Activated CD4-positive, alpha-beta T cell treated with anti-CD3 and anti-CD28 coated beads, Interleukin-2, amount 10 ng/mL, durations not matched to agents 24 days and 14 days (primary cell): Measurements from ENCODE around the gene CD320. TPM values are rescaled to one million over a fixed set of nuclear protein-coding genes. Genes with fewer than 3 reads are reported as not detected.
"Not testable (repeated sequence)": the region's sequence is repeated elsewhere in the genome, so short reads cannot be mapped to it uniquely, and the experiment has no call there.

Experiments
- DNase-seq: peaks from one replicate; pipeline ENCODE4 v3.0.0; 2022
- H3K27ac Mint-ChIP-seq: one replicate; pipeline ENCODE4 v1.8.0; 2022; ENCODE audit warnings: mild to moderate bottlenecking, mixed read lengths
- H3K27me3 Mint-ChIP-seq: one replicate; pipeline ENCODE4 v1.8.0; 2022; ENCODE audit warnings: mixed read lengths
- H3K36me3 Mint-ChIP-seq: one replicate; pipeline ENCODE4 v1.8.0; 2022; ENCODE audit warnings: low read depth, mild to moderate bottlenecking, mixed read lengths
- H3K4me1 Mint-ChIP-seq: one replicate; pipeline ENCODE4 v1.8.0; 2021; ENCODE audit warnings: mixed read lengths
- H3K4me3 Mint-ChIP-seq: one replicate; pipeline ENCODE4 v1.8.0; 2022; ENCODE audit warnings: mild to moderate bottlenecking, moderate library complexity, mixed read lengths
- H3K9me3 Mint-ChIP-seq: one replicate; pipeline ENCODE4 v1.8.0; 2021; ENCODE audit warnings: mixed read lengths
- intact Hi-C: fragments of 100-400 bp; cut with micrococcal nuclease; formaldehyde crosslinking; loops from one replicate; pipeline ENCODE4 v1.15.1; 2023
- total RNA-seq: library from RNA; stranded (reverse); gene quantifications from 2 replicates; pipeline ENCODE4 v1.2.3, GENCODE V29; 2022

CD320 gene
- total RNA-seq, 1 donor from 2014 or later: 113 TPM

DNA sequence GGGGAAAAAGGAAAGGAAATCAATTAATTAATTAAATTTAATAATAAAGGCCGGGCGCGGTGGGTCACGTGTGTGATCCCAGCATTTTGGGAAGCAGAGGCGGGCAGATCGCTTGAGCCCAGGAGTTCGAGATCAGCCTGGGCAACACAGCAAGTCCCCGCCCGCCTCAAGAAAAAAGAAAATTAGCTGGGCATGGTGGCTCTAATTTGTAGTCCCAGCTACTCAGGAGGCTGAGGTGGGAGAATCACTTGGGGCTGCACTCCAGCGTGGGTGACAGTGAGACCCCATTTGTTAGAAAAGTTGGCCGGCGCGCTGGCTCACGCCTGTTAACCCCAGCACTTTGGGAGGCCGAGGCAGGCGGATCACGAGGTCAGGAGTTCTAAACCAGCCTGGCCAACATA, 733 bp upstream of the CD320 start:
- Mint-ChIP-seq H3K27ac (no peak overlapping the region), H3K4me1 (peaks cover 31% of the 10 kb centered on the region), H3K36me3 (peaks cover 31% of the 10 kb centered on the region), H3K27me3 (no peaks in the 10 kb centered on the region), H3K9me3 (no peaks in the 10 kb centered on the region), H3K4me3 (peak overlapping the region; percentile 98)
- no peak for DNase-seq
- intact Hi-C loops: loop anchor here (1.0 kb wide), 2 partner anchors 12 to 81 kb away; partner anchors contain the start of genes NDUFA7, RAB11B and RPS28

DNA sequence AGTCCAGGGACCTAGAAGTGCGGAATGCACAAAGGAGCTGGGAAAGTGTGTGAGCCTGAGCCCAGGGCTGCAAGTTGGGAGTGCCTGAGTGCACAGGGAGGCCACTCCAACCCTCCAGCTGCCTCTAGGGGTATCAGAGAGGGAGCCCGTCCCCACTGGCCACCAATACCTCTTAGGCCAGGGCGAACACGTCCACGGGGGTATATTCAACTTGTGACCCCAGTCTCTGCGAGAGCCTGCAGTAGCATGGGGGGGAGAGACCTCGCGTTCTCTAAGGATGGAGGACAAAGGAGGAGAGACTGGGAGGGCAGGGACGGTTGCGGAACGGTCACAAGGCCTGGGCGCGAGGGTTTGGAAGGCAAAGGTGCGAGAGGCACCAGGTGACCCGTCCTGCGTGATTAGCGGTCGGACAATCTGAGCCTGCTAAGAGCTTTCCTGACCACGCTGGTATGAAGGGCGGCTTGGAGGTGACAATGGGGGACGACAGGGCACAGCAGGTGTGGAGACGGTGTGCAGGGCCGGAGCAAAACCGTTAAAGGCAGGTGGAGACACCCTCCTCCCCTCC, 676 bp downstream of the CD320 start:
- peaks cover 31% of the 10 kb centered on the region for H3K36me3 Mint-ChIP-seq
- H3K4me1 Mint-ChIP-seq: peaks cover 31% of the 10 kb centered on the region
- peak overlapping the region; percentile 93 for H3K27ac Mint-ChIP-seq
- no peak for DNase-seq
- H3K9me3 Mint-ChIP-seq: no peaks in the 10 kb centered on the region
- intact Hi-C loops: no loop called here
- H3K4me3 Mint-ChIP-seq: peak overlapping the region; percentile 98
- H3K27me3 Mint-ChIP-seq: no peaks in the 10 kb centered on the region

DNA sequence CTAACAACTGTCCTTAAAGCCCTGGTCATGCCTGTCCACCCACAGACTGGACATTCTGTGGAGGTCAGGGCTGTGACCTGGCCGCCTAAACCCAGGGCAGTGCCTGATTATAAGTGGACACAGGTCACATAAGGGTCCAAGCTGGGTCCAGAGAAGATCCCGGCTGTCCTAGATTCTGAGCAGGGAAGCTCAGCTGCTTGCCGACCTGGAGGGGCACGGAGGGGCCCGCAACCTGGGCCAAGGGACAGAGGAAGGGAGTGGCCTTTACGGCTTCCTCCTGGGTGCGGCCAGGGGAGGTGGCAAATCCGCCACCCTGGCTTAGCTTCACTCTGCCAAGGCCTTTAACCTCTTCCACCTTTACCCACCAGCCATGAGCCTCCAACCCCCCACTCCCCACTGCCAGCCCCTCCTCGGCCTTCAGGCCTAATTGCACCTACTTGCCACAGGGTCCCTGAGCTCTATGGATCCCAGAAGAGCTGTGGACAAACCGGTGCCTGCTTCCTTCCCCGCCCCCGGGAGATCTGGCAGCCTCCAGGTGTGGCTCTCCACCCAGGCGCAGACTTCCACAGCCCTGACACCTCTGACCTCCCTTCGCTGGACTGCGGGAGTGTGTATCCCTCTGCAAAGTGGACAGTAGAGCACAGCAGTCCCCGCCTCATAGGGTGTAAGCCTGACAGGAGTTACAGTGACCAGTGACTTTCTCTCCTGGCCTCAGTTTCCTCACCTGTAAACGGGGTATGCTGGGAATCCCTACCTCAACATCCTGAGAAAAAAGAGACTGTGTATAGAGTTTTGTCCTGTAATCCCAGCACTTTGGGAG, 1.7 kb downstream of the CD320 start:
- H3K36me3 Mint-ChIP-seq: peaks cover 34% of the 10 kb centered on the region
- intact Hi-C loops: no loop called here
- no peaks in the 10 kb centered on the region for H3K27me3 Mint-ChIP-seq
- peak overlapping the region; percentile 98 for H3K4me3 Mint-ChIP-seq
- no peaks in the 10 kb centered on the region for H3K9me3 Mint-ChIP-seq
- peaks cover 31% of the 10 kb centered on the region for H3K4me1 Mint-ChIP-seq
- peak overlapping the region; percentile 16 for H3K27ac Mint-ChIP-seq
- peak; percentile 55 for DNase-seq

DNA sequence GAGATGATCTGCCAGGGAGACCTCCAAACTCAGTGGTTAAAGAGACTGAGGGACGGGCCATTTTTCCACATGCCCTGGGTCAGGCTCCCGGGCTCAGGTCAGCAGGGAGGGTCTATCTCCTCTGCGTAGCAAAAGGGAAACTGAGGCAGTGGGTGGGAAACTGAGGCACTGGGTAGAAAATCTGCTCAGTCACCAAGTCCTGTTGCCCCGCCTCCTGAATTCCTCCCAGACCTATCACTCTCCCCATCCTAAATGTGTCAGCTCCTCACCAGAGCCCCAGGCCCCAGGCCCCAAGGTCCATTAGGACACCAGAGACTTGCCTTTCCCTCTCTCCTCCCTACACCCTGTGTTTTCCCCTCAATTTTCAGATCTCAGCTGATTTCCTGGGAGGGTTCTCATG, 2.4 kb downstream of the CD320 start:
- H3K36me3 Mint-ChIP-seq: peaks cover 29% of the 10 kb centered on the region
- no peaks in the 10 kb centered on the region for H3K27me3 Mint-ChIP-seq
- DNase-seq: peak; percentile 55
- intact Hi-C loops: no loop called here
- peak overlapping the region; percentile 16 for H3K27ac Mint-ChIP-seq
- peaks cover 31% of the 10 kb centered on the region for H3K4me1 Mint-ChIP-seq
- H3K4me3 Mint-ChIP-seq: no peak overlapping the region
- no peaks in the 10 kb centered on the region for H3K9me3 Mint-ChIP-seq

DNA sequence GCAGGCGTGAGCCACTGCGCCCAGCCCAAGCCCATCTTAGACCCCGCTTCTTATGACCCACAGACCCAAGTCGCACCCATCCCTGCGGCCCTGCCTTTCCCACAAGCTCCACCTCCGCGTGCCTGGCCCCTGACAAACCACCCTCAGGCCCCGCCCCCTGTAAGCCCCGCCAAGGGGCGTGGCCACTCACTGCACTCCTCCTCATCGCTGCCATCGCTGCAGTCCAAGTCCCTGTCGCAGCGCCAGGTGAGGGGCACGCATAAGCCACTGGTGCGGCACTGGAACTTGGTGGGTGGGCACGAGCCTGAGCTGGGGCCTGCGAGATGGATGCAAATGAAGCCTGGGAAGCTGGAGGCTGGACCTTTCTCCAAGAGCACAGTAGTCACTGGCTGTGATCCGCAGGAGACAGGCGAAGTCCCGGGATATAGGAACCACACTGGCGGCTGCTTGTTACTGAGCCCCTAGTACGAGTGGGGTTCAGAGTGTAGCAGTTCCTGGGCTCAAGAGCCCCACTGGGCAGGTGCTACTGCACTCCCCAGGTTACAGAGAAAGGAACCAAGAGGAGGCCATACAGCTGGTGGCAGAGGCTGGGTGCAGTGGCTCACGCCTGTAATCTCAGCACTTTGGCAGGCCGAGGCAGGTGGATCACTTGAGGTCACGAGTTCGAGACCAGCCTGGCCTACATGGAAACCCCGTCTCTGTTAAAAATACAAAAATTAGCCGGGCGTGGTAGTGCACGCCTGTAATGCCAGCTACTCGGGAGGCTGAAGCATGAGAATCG, 3.1 kb downstream of the CD320 start:
- H3K4me1 Mint-ChIP-seq: peaks cover 31% of the 10 kb centered on the region
- peak; percentile 72 for DNase-seq
- no peaks in the 10 kb centered on the region for H3K9me3 Mint-ChIP-seq
- H3K27me3 Mint-ChIP-seq: no peaks in the 10 kb centered on the region
- intact Hi-C loops: no loop called here
- peaks cover 29% of the 10 kb centered on the region for H3K36me3 Mint-ChIP-seq
- no peak overlapping the region for H3K27ac Mint-ChIP-seq
- H3K4me3 Mint-ChIP-seq: no peak overlapping the region

DNA sequence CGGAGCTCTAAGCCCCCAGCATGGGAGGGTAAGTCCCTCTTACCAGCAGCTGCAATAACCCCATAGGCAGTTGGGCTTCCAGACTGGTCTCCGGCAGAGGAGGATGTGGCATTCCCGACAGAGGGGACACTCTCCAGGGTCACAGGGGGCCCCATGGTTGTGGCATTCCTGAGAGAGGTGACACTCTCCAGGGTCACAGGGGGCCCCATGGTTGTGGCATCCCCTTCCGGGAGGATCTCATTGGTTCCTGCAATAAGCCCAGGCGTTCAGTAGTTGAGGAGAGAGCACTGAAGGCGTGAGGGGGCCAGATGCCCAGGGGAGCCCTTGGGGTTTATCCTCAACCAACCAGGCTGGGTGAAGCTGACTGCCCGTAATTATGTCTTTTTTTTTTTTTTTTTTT, 5.4 kb downstream of the CD320 start:
- H3K9me3 Mint-ChIP-seq: no peaks in the 10 kb centered on the region
- DNase-seq: peak; percentile 50
- no peak overlapping the region for H3K27ac Mint-ChIP-seq
- H3K36me3 Mint-ChIP-seq: peaks cover 21% of the 10 kb centered on the region
- intact Hi-C loops: no loop called here
- H3K27me3 Mint-ChIP-seq: no peaks in the 10 kb centered on the region
- peaks cover 20% of the 10 kb centered on the region for H3K4me1 Mint-ChIP-seq
- no peak overlapping the region for H3K4me3 Mint-ChIP-seq

DNA sequence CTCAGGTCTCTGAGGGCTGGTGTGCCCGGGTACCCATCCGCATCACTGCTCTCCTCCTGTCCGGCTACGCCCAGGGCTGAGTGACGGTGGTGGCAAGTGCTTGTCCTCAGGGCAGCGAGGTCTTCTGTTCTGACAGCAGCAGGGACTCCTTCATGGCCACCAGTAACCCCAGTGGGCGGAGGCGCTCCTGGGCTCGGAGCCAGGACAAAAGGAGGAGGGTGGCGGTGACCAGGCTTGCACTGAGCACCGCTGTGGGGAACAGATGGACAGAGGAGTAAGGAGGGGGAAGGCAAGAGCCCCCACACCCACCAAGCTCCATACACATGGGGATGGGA, 5.8 kb downstream of the CD320 start:
- no peaks in the 10 kb centered on the region for H3K9me3 Mint-ChIP-seq
- peaks cover 16% of the 10 kb centered on the region for H3K4me1 Mint-ChIP-seq
- DNase-seq: peak; percentile 53

DNA sequence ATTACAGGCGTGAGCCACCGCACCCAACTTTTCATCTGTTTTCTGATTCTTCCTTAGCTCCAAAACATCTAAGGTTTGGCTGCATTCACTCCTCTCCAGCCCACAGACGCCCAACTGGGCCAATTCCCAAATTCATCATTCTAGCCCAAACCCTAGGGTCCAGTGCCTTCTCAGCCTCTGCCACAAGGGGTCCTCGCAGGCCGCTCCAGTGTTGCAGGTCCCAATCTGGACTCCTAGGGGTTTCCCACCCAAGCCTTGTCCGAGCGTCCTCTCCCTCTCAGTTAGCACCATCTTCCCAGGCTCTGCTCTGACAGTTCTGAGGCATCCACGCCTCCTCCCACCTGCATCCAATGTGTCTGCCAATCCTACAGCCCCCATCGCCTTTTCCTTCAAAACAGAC, 16.8 kb downstream of the CD320 start:
- H3K4me1 Mint-ChIP-seq, intact Hi-C loops, DNase-seq, H3K27me3 Mint-ChIP-seq, H3K27ac Mint-ChIP-seq, H3K4me3 Mint-ChIP-seq, H3K9me3 Mint-ChIP-seq, H3K36me3 Mint-ChIP-seq: not testable (repeated sequence)

More for the DNA sequence above, 5.8 kb downstream of the CD320 start:
- no peak overlapping the region for H3K27ac Mint-ChIP-seq
- H3K4me3 Mint-ChIP-seq: no peak overlapping the region
- intact Hi-C loops: no loop called here
- H3K27me3 Mint-ChIP-seq: no peaks in the 10 kb centered on the region
- peaks cover 18% of the 10 kb centered on the region for H3K36me3 Mint-ChIP-seq

DNA sequence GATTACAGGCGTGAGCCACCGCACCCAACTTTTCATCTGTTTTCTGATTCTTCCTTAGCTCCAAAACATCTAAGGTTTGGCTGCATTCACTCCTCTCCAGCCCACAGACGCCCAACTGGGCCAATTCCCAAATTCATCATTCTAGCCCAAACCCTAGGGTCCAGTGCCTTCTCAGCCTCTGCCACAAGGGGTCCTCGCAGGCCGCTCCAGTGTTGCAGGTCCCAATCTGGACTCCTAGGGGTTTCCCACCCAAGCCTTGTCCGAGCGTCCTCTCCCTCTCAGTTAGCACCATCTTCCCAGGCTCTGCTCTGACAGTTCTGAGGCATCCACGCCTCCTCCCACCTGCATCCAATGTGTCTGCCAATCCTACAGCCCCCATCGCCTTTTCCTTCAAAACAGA, 31.6 kb downstream of the CD320 start:
- H3K27ac Mint-ChIP-seq, H3K27me3 Mint-ChIP-seq, H3K4me3 Mint-ChIP-seq, intact Hi-C loops, H3K36me3 Mint-ChIP-seq, DNase-seq, H3K9me3 Mint-ChIP-seq, H3K4me1 Mint-ChIP-seq: not testable (repeated sequence)

DNA sequence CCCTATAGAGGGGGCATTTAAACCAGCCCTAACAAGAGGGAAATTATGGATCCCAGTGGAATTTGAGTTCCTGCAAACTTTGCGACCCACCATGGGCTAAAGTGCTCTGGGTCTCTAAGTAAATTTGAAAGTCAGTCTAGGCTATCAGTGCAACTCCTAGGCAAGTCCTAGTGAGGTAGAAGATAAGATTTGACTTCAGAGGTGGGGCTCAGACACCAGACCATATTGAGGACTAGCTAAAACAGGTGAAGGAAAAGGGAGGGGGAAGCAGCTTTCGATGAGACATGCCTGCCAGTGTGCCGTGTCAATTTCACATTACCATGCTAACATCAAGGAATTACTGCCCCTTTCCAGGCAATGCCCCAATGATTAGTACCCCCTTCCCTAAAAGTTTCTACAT, 38.4 kb downstream of the CD320 start:
- no peaks in the 10 kb centered on the region for H3K9me3 Mint-ChIP-seq
- H3K27ac Mint-ChIP-seq: peak overlapping the region; percentile 92
- no peaks in the 10 kb centered on the region for H3K36me3 Mint-ChIP-seq
- peak; percentile 55 for DNase-seq
- no peaks in the 10 kb centered on the region for H3K27me3 Mint-ChIP-seq
- H3K4me1 Mint-ChIP-seq: peaks cover 23% of the 10 kb centered on the region
- H3K4me3 Mint-ChIP-seq: peak overlapping the region; percentile 81
- intact Hi-C loops: loop anchor here (1.0 kb wide), 1 partner anchor 52 kb away; the partner anchor contains the start of genes NDUFA7 and RPS28

DNA sequence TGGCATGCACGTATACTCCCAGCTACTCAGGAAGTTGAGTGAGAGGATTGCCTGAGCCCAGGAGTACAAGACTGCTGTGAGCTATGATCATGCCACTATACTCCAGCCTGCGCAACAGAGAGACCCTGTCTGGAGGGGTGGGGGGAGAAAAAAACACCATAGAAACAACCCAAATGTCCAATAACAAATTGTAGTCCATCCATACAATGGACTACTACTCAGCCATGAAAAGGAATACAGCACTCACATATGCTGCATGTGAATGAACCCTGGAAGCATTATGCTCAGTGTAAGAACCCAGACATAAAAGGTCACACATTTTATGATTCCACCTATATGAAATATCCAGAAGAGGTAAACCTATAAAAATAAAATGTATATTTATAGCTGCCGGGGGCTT, 42.3 kb downstream of the CD320 start:
- Mint-ChIP-seq H3K27ac (no peak overlapping the region), H3K9me3 (no peaks in the 10 kb centered on the region), H3K36me3 (no peaks in the 10 kb centered on the region), H3K4me1 (peaks cover 23% of the 10 kb centered on the region), H3K4me3 (no peak overlapping the region), H3K27me3 (no peaks in the 10 kb centered on the region)
- peak; percentile 43 for DNase-seq
- intact Hi-C loops: no loop called here

DNA sequence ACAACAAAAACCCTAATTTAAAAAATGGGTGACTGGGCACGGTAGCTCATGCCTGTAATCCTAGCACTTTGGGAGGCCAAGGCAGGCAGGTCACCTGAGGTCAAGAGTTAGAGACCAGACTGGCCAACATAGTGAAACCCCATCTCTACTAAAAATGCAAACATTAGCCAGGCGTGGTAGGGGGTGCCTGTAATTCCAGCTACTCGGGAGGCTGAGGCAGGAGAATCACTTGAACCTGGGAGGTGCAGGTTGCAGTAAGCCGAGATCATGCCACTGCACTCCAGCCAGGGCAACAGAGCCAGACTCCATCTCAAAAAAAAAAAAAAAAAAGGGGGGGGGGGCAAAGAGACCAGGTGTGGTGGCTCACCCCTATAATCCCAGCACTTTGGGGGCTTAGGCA, 43.9 kb downstream of the CD320 start:
- H3K9me3 Mint-ChIP-seq, intact Hi-C loops, H3K27ac Mint-ChIP-seq, H3K4me3 Mint-ChIP-seq, H3K36me3 Mint-ChIP-seq, H3K27me3 Mint-ChIP-seq: not testable (repeated sequence)
- peak; percentile 20 for DNase-seq
- H3K4me1 Mint-ChIP-seq: peaks cover 23% of the 10 kb centered on the region

DNA sequence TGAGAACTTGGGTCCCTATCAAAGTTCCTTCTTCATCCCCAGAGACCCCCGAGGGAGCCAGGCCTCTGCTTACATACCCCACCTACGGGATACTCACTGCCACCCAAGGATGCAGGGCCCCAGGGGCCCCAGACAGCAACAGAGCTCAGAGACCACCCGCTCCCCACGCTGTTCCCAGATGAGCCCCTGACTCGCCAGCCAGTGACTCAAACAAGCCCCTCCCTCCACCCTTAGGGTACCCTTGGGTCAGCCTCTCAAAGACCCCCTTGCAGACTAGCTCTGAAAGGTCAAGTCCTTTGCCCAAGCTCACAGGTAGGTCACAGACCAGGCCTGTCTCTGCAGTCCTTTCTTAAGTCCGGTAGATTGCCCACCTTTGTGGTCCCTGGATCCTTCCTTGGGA, 45.7 kb downstream of the CD320 start:
- H3K27me3 Mint-ChIP-seq: no peaks in the 10 kb centered on the region
- intact Hi-C loops: no loop called here
- H3K4me1 Mint-ChIP-seq: peaks cover 17% of the 10 kb centered on the region
- H3K27ac Mint-ChIP-seq: no peak overlapping the region
- DNase-seq: peak; percentile 46
- H3K4me3 Mint-ChIP-seq: no peak overlapping the region
- H3K9me3 Mint-ChIP-seq: no peaks in the 10 kb centered on the region
- peaks cover 13% of the 10 kb centered on the region for H3K36me3 Mint-ChIP-seq

DNA sequence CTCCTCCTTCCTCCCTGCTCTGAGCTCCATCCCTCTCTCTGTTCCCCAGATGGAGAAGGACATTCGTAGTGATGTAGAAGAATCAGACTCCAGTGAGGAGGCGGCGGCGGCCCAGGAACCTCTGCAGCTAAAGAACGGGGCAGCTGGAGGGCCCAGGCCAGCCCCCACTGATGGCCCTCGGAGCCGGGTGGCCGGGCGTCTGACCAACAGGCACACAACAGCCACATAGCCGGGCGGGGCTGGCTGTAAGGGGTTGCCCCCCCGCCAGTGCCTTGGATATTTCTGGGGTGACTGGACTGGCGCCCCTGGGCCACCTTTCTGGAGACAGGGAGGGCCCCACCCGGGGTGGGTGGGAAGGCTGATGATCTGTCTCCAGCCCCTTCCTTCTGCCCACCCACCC, 46.3 kb downstream of the CD320 start:
- Mint-ChIP-seq H3K9me3 (no peaks in the 10 kb centered on the region), H3K27ac (no peak overlapping the region), H3K36me3 (peaks cover 17% of the 10 kb centered on the region), H3K4me3 (no peak overlapping the region), H3K4me1 (peaks cover 21% of the 10 kb centered on the region), H3K27me3 (no peaks in the 10 kb centered on the region)
- DNase-seq: peak; percentile 51
- intact Hi-C loops: no loop called here
